ENCODE results near the gene NUMB.

The NUMB gene

GRCh38 chr14:73261075-73261474 lies 197.3 kb downstream of the NUMB start:
- TF ChIP-seq, protein P1, sequence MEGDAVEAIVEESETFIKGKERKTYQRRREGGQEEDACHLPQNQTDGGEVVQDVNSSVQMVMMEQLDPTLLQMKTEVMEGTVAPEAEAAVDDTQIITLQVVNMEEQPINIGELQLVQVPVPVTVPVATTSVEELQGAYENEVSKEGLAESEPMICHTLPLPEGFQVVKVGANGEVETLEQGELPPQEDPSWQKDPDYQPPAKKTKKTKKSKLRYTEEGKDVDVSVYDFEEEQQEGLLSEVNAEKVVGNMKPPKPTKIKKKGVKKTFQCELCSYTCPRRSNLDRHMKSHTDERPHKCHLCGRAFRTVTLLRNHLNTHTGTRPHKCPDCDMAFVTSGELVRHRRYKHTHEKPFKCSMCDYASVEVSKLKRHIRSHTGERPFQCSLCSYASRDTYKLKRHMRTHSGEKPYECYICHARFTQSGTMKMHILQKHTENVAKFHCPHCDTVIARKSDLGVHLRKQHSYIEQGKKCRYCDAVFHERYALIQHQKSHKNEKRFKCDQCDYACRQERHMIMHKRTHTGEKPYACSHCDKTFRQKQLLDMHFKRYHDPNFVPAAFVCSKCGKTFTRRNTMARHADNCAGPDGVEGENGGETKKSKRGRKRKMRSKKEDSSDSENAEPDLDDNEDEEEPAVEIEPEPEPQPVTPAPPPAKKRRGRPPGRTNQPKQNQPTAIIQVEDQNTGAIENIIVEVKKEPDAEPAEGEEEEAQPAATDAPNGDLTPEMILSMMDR (IDR thresholded peaks at IDR 0.05; ENCODE audit: low read depth, low read length, missing control alignments) = no peak

DNA sequence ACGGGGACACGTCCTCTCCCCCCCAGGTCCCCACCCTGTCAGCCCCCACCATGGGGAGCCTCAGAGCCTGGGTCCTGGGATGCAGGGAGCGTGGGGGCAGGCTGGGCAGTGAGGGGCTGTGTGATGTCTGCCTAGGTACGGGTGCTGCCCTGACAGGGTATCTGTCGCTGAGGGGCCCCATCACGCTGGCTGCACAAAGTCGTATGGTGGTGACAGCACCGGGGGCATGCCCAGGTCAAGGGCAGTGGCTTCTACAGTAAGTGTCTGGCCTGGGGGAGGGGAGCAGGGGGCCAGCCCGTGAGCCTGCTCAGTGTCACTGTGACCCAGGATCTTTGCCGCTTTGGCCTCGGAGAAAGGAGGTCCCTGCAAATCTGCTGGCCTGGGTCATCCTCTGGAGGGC lies 197.8 kb downstream of the NUMB start:
- TF ChIP-seq, protein P1 (IDR thresholded peaks at IDR 0.05; ENCODE audit: low read depth, low read length, missing control alignments) = no peak
- DNase-seq (ENCODE audit: low read depth) = no peak
- no peak overlapping the region for H3K4me3 ChIP-seq (ENCODE audit: low read depth, low read length)

More at GRCh38 chr14:73261075-73261474, 197.3 kb downstream of the NUMB start:
- no peak overlapping the region for H3K4me3 ChIP-seq (ENCODE audit: low read depth, low read length)
- no peak for DNase-seq (ENCODE audit: low read depth)

GRCh38 chr14:73259837-73260236 lies 198.5 kb downstream of the NUMB start:
- no peak overlapping the region for H3K4me3 ChIP-seq (ENCODE audit: low read depth, low read length)
- DNase-seq (ENCODE audit: low read depth) = no peak
- TF ChIP-seq, protein P1 (IDR thresholded peaks at IDR 0.05; ENCODE audit: low read depth, low read length, missing control alignments) = no peak

GRCh38 chr14:73258845-73259611 lies 199.3 kb downstream of the NUMB start:
- TF ChIP-seq, protein P1 (IDR thresholded peaks at IDR 0.05; ENCODE audit: low read depth, low read length, missing control alignments) = no peak
- no peak overlapping the region for H3K4me3 ChIP-seq (ENCODE audit: low read depth, low read length)
- DNase-seq (ENCODE audit: low read depth) = no peak

- no peak overlapping the region for H3K4me3 ChIP-seq (ENCODE audit: low read depth, low read length)
- no peak for DNase-seq (ENCODE audit: low read depth)
- TF ChIP-seq, protein P1 (IDR thresholded peaks at IDR 0.05; ENCODE audit: low read depth, low read length, missing control alignments) = no peak
Measured at GRCh38 chr14:73258076-73258475, 200.3 kb downstream of the NUMB start.

DNA sequence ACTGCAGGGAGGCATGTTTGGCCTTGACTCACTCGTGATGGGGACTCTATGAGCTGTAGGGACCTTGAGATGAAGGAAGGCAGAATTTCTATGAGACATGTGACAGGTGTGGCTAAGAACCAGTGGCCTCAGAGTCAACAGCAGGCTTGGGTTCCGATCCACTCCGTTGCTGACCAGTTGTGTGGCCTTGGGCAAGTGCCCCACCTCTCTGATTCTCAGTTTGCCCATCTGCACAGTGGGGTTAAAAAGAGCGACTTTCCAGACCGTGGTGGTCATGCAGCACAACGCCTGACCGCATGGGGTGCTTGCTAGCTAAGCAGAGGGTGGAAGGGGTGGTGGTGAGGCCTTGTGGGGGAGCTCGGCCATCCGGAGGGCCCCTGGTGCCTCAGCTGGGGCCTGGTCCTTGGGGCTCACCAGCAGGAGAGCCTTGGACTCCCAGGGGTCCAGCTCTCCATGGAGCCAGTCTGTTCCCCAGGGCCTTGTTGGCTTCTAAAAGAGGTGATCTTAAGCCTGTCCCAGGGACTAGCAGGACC lies 202.6 kb downstream of the NUMB start:
- TF ChIP-seq, protein P1 (IDR thresholded peaks at IDR 0.05; ENCODE audit: low read depth, low read length, missing control alignments) = no peak
- DNase-seq (ENCODE audit: low read depth) = no peak

GRCh38 chr14:73255005-73255400 lies 203.3 kb downstream of the NUMB start:
- DNase-seq (ENCODE audit: low read depth) = no peak
- TF ChIP-seq, protein P1 (IDR thresholded peaks at IDR 0.05; ENCODE audit: low read depth, low read length, missing control alignments) = no peak

More for the DNA sequence above, 202.6 kb downstream of the NUMB start:
- H3K4me3 ChIP-seq (ENCODE audit: low read depth, low read length) = no peak overlapping the region

More at GRCh38 chr14:73255005-73255400, 203.3 kb downstream of the NUMB start:
- no peak overlapping the region for H3K4me3 ChIP-seq (ENCODE audit: low read depth, low read length)
